CD14-positive monocyte (primary cell): Measurements from ENCODE around the gene BRF1. TPM values are rescaled to one million over a fixed set of nuclear protein-coding genes. Genes with fewer than 3 reads are reported as not detected.

Source experiments
- DNase-seq, 3 donors: peaks; one replicate each; pipeline ENCODE4 v3.0.0-alpha.2; 2011 to 2022
- H2AFZ ChIP-seq: 2 replicates; pipeline ENCODE4 v1.6.0; 2012; ENCODE audit warnings: mild to moderate bottlenecking, low read depth, low read length, inconsistent platforms; ENCODE audit not compliant: insufficient read depth, poor library complexity, severe bottlenecking
- H3K27ac ChIP-seq, 2 donors: 1 replicate in 1 of 2; 2 replicates in 1 of 2; pipeline ENCODE4 v1.5.1; 2012 to 2013; ENCODE audit warnings: low read length in 2 of 2, control low read depth in 1 of 2, inconsistent platforms in 1 of 2, low read depth in 1 of 2, mild to moderate bottlenecking in 1 of 2
- H3K27me3 ChIP-seq, 2 donors: one replicate each; pipeline versions ENCODE4 v1.6.0 to v1.6.1; 2011 to 2013; ENCODE audit warnings: low read length in 2 of 2; ENCODE audit not compliant: control insufficient read depth in 2 of 2, insufficient read depth in 2 of 2
- H3K36me3 ChIP-seq, 2 donors: replicated peaks in 1 of 2; 1 replicate in 1 of 2; 2 replicates in 1 of 2; pipeline versions ENCODE4 v1.5.1 to v1.6.1; 2012 to 2013; ENCODE audit warnings: low read length in 2 of 2, control low read depth in 1 of 2, inconsistent platforms in 1 of 2, mild to moderate bottlenecking in 1 of 2; ENCODE audit not compliant: insufficient read depth in 2 of 2, control insufficient read depth in 1 of 2
- H3K4me1 ChIP-seq, 2 donors: 1 replicate in 1 of 2; 2 replicates in 1 of 2; pipeline versions ENCODE4 v1.5.1 to v1.6.1; 2012 to 2013; ENCODE audit warnings: low read length in 2 of 2, control low read depth in 1 of 2, inconsistent platforms in 1 of 2, mild to moderate bottlenecking in 1 of 2, moderate library complexity in 1 of 2; ENCODE audit not compliant: insufficient read depth in 2 of 2, control insufficient read depth in 1 of 2
- H3K4me2 ChIP-seq: replicated peaks from 2 replicates; pipeline ENCODE3; 2012; ENCODE audit warnings: low read length, moderate library complexity, mild to moderate bottlenecking; ENCODE audit not compliant: poor library complexity, severe bottlenecking; ENCODE audit errors: extremely low read depth
- H3K4me3 ChIP-seq, 3 experiments: fragments of 200-600 bp in 1 of 3; sonication (generic) in 1 of 3; replicated peaks in 1 of 3; 1 replicate in 2 of 3; 2 replicates in 1 of 3; pipeline ENCODE4 v1.5.1; 2011 to 2013; ENCODE audit warnings: low read length in 3 of 3, mild to moderate bottlenecking in 3 of 3, control low read depth in 2 of 3, low read depth in 2 of 3, inconsistent platforms in 1 of 3, moderate library complexity in 1 of 3
- H3K79me2 ChIP-seq: 2 replicates; pipeline ENCODE4 v1.6.0; 2012; ENCODE audit warnings: mild to moderate bottlenecking, control low read depth, inconsistent platforms, low read length, moderate library complexity; ENCODE audit not compliant: insufficient read depth
- H3K9ac ChIP-seq: 2 replicates; pipeline ENCODE4 v1.6.0; 2017; ENCODE audit warnings: low read length, mild to moderate bottlenecking; ENCODE audit not compliant: insufficient read depth, poor library complexity, severe bottlenecking
- H3K9me3 ChIP-seq, 2 donors: replicated peaks in 1 of 2; 1 replicate in 1 of 2; 2 replicates in 1 of 2; pipeline versions ENCODE4 v1.5.1 to v1.6.1; 2012 to 2013; ENCODE audit warnings: low read length in 2 of 2, control low read depth in 1 of 2; ENCODE audit not compliant: control insufficient read depth in 1 of 2, insufficient read depth in 1 of 2
- H4K20me1 ChIP-seq: 2 replicates; pipeline ENCODE4 v1.6.0; 2012; ENCODE audit warnings: mild to moderate bottlenecking, low read length, control low read depth, moderate library complexity; ENCODE audit not compliant: insufficient read depth
- H3K27ac Mint-ChIP-seq, 7 donors: one replicate each; pipeline ENCODE4 v1.8.0; 2020; ENCODE audit warnings: mild to moderate bottlenecking in 7 of 7, mixed read lengths in 7 of 7, moderate library complexity in 6 of 7, inconsistent platforms in 2 of 7
- H3K27me3 Mint-ChIP-seq, 3 donors: one replicate each; pipeline ENCODE4 v1.8.0; 2021 to 2022; ENCODE audit warnings: low read depth in 3 of 3, mild to moderate bottlenecking in 3 of 3, mixed read lengths in 3 of 3, moderate library complexity in 3 of 3, inconsistent platforms in 1 of 3
- H3K36me3 Mint-ChIP-seq, 2 donors: one replicate each; pipeline ENCODE4 v1.8.0; 2020; ENCODE audit warnings: mixed read lengths in 2 of 2, inconsistent platforms in 1 of 2, mild to moderate bottlenecking in 1 of 2
- H3K4me1 Mint-ChIP-seq: one replicate; pipeline ENCODE4 v1.8.0; 2020; ENCODE audit warnings: mild to moderate bottlenecking, mixed read lengths
- H3K4me3 Mint-ChIP-seq, 2 donors: one replicate each; pipeline ENCODE4 v1.8.0; 2020; ENCODE audit warnings: mild to moderate bottlenecking in 2 of 2, mixed read lengths in 2 of 2, moderate library complexity in 1 of 2
- H3K9me3 Mint-ChIP-seq, 7 donors: one replicate each; pipeline ENCODE4 v1.8.0; 2020 to 2022; ENCODE audit warnings: mixed read lengths in 7 of 7, mild to moderate bottlenecking in 6 of 7, moderate library complexity in 6 of 7, inconsistent platforms in 2 of 7
- WGBS: methylation state at CpG from one replicate; pipeline ENCODE4 v1.1.5; 2013; ENCODE audit warnings: missing lambda C conversion rate; ENCODE audit not compliant: insufficient coverage; 5-methylcytosine and 5-hydroxymethylcytosine counted together
- intact Hi-C, 2 donors: fragments of 100-400 bp; cut with micrococcal nuclease; formaldehyde crosslinking; loops; one replicate each; pipeline versions ENCODE4 v1.15.0 to v1.15.1; 2023
- polyA plus RNA-seq, 3 donors: library from polyadenylated mRNA; depleted of rRNA in 1 of 3; unstranded in 2 of 3; stranded (reverse) in 1 of 3; fragments of 300-500 nt in 2 of 3; fragments of >200 nt in 1 of 3; fragmentation: Illumina TruSeq in 2 of 3; gene quantifications; 1 replicate in 2 of 3; 2 replicates in 1 of 3; pipeline ENCODE4 v1.2.3, GENCODE V29; 2012 to 2021
- TF ChIP-seq, protein P1 (sequence below): fragments of 200-600 bp; IDR thresholded peaks from one replicate; pipeline ENCODE4 v1.8.0; 2022; ENCODE audit warnings: antibody characterized with exemption, mild to moderate bottlenecking

Gene BRF1
- polyA plus RNA-seq, 3 donors: 2.3 to 20.5 (median 2.5) TPM

DNA sequence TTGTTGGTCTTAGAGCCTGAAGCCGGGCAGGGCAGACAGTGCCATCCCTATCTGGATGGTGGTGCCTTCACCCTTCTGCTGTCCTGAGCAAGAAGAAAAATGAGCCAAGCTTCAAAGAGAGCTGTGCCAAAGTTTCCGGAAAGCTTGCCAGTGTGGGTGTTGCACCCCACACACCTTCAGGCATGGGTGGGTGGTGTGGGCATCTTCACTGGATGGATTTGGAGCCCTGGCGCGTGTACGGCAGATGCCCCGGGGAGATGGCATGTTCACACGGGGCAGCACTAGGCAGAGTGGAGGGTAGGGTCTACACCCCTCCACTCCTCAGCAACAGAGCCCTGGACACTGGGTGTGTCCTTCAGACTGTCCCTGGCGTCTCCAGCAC, 46.8 kb upstream of the BRF1 start:
- Histone ChIP-seq H2AFZ (no peak overlapping the region), H3K9me3 (peaks cover 0 to 4% of the 10 kb centered on the region in 2 donors), H3K9ac (no peak overlapping the region), H3K79me2 (no peaks in the 10 kb centered on the region), H3K4me2 (no peak overlapping the region), H3K27me3 (no peaks in the 10 kb centered on the region), H3K4me1 (peaks cover 3 to 4% of the 10 kb centered on the region in 2 donors), H4K20me1 (peaks cover 24% of the 10 kb centered on the region), H3K27ac (no peak overlapping the region), H3K4me3 (no peak overlapping the region), H3K36me3 (peaks cover 0 to 8% of the 10 kb centered on the region in 2 donors)
- intact Hi-C loops: no loop called here
- Mint-ChIP-seq H3K36me3 (peaks cover 2 to 12% of the 10 kb centered on the region in 2 donors), H3K4me1 (peaks cover 8% of the 10 kb centered on the region), H3K9me3 (peaks cover 3 to 10% (median 6%) of the 10 kb centered on the region in 7 donors), H3K4me3 (no peak overlapping the region), H3K27ac (no peak overlapping the region), H3K27me3 (peaks cover 0 to 4% (median 0%) of the 10 kb centered on the region in 3 donors)
- TF ChIP-seq, protein P1, sequence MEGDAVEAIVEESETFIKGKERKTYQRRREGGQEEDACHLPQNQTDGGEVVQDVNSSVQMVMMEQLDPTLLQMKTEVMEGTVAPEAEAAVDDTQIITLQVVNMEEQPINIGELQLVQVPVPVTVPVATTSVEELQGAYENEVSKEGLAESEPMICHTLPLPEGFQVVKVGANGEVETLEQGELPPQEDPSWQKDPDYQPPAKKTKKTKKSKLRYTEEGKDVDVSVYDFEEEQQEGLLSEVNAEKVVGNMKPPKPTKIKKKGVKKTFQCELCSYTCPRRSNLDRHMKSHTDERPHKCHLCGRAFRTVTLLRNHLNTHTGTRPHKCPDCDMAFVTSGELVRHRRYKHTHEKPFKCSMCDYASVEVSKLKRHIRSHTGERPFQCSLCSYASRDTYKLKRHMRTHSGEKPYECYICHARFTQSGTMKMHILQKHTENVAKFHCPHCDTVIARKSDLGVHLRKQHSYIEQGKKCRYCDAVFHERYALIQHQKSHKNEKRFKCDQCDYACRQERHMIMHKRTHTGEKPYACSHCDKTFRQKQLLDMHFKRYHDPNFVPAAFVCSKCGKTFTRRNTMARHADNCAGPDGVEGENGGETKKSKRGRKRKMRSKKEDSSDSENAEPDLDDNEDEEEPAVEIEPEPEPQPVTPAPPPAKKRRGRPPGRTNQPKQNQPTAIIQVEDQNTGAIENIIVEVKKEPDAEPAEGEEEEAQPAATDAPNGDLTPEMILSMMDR: no peak
- WGBS: 93% methylated on average over 2 of the region's 8 CpGs
- DNase-seq: no peak

GRCh38 chr14:105346876-105347586, 46.2 kb upstream of the BRF1 start:
- no peak for DNase-seq
- Histone ChIP-seq H3K27ac (no peak overlapping the region), H3K4me1 (peaks cover 1 to 2% of the 10 kb centered on the region in 2 donors), H4K20me1 (peaks cover 22% of the 10 kb centered on the region), H2AFZ (no peak overlapping the region), H3K27me3 (no peaks in the 10 kb centered on the region), H3K36me3 (peaks cover 0 to 8% of the 10 kb centered on the region in 2 donors), H3K79me2 (no peaks in the 10 kb centered on the region), H3K4me3 (no peak overlapping the region), H3K9me3 (peaks cover 0 to 4% of the 10 kb centered on the region in 2 donors), H3K4me2 (no peak overlapping the region), H3K9ac (no peak overlapping the region)
- Mint-ChIP-seq H3K4me1 (peaks cover 7% of the 10 kb centered on the region), H3K27me3 (peaks cover 0 to 4% (median 0%) of the 10 kb centered on the region in 3 donors), H3K9me3 (peaks cover 3 to 10% (median 6%) of the 10 kb centered on the region in 7 donors), H3K4me3 (no peak overlapping the region), H3K36me3 (peaks cover 2 to 14% of the 10 kb centered on the region in 2 donors), H3K27ac (peak overlapping the region in 1 of 7 donors; percentile 45)
- intact Hi-C loops: no loop called here
- WGBS: 97% methylated on average over 12 of the region's 18 CpGs
- TF ChIP-seq, protein P1: no peak
